ENCODE results near the gene PALM3.
A peak's percentile ranks its signal among the peaks of the same experiment; 100 is the strongest.

Gene PALM3

GRCh38 chr19:14093117-14093823 is 31.4 kb upstream of the PALM3 start:
- Histone ChIP-seq H3K4me1 (ENCODE audit: insufficient read depth, poor library complexity, severe bottlenecking) (no peaks in the 10 kb centered on the region), H3K9me3 (ENCODE audit: severe bottlenecking) (no peaks in the 10 kb centered on the region), H3K4me3 (ENCODE audit: severe bottlenecking) (no peak overlapping the region), H3K27ac (ENCODE audit: poor library complexity, severe bottlenecking) (no peak overlapping the region), H3K36me3 (ENCODE audit: low read depth) (peaks cover 16% of the 10 kb centered on the region), H3K27me3 (ENCODE audit: insufficient read depth, poor library complexity, severe bottlenecking) (no peaks in the 10 kb centered on the region)
- DNase-seq (ENCODE audit: low spot score), result no peak
- TF ChIP-seq CTCF (IDR thresholded peaks at IDR 0.05; ENCODE audit: poor library complexity, severe bottlenecking), result no peak
- ATAC-seq (ENCODE audit: low read depth), result no peak

GRCh38 chr19:14091813-14092462 is 30.1 kb upstream of the PALM3 start:
- DNase-seq (ENCODE audit: low spot score), result no peak
- H3K4me1 ChIP-seq (ENCODE audit: insufficient read depth, poor library complexity, severe bottlenecking), result no peaks in the 10 kb centered on the region
- no peaks in the 10 kb centered on the region for H3K27me3 ChIP-seq (ENCODE audit: insufficient read depth, poor library complexity, severe bottlenecking)
- H3K4me3 ChIP-seq (ENCODE audit: severe bottlenecking), result peak overlapping the region; percentile 70
- H3K36me3 ChIP-seq (ENCODE audit: low read depth), result peaks cover 26% of the 10 kb centered on the region
- ATAC-seq (ENCODE audit: low read depth), result no peak
- H3K9me3 ChIP-seq (ENCODE audit: severe bottlenecking), result no peaks in the 10 kb centered on the region
- peak overlapping the region; percentile 67 for H3K27ac ChIP-seq (ENCODE audit: poor library complexity, severe bottlenecking)
- TF ChIP-seq CTCF (IDR thresholded peaks at IDR 0.05; ENCODE audit: poor library complexity, severe bottlenecking), result no peak

- H3K36me3 ChIP-seq (ENCODE audit: low read depth), result peaks cover 20% of the 10 kb centered on the region
- H3K27me3 ChIP-seq (ENCODE audit: insufficient read depth, poor library complexity, severe bottlenecking), result no peaks in the 10 kb centered on the region
- peak overlapping the region; percentile 70 for H3K4me3 ChIP-seq (ENCODE audit: severe bottlenecking)
- H3K27ac ChIP-seq (ENCODE audit: poor library complexity, severe bottlenecking), result peak overlapping the region; percentile 67
- peak; percentile 73 for ATAC-seq (ENCODE audit: low read depth)
- DNase-seq (ENCODE audit: low spot score), result no peak
- TF ChIP-seq CTCF (IDR thresholded peaks at IDR 0.05; ENCODE audit: poor library complexity, severe bottlenecking), result peak; percentile 33
- no peaks in the 10 kb centered on the region for H3K9me3 ChIP-seq (ENCODE audit: severe bottlenecking)
- no peaks in the 10 kb centered on the region for H3K4me1 ChIP-seq (ENCODE audit: insufficient read depth, poor library complexity, severe bottlenecking)
These were observed 29.4 kb upstream of the PALM3 start for GRCh38 chr19:14091081-14091812.

- ATAC-seq (ENCODE audit: low read depth) (peak; percentile 54), DNase-seq (ENCODE audit: low spot score) (peak; percentile 89)
- Histone ChIP-seq H3K27me3 (ENCODE audit: insufficient read depth, poor library complexity, severe bottlenecking) (no peaks in the 10 kb centered on the region), H3K36me3 (ENCODE audit: low read depth) (peaks cover 20% of the 10 kb centered on the region), H3K27ac (ENCODE audit: poor library complexity, severe bottlenecking) (peak within 1 kb of the TSS; percentile 67), H3K9me3 (ENCODE audit: severe bottlenecking) (no peaks in the 10 kb centered on the region), H3K4me3 (ENCODE audit: severe bottlenecking) (peak within 1 kb of the TSS; percentile 70), H3K4me1 (ENCODE audit: insufficient read depth, poor library complexity, severe bottlenecking) (no peaks in the 10 kb centered on the region)
- TF ChIP-seq CTCF (IDR thresholded peaks at IDR 0.05; ENCODE audit: poor library complexity, severe bottlenecking), result no peak
These were observed 28.7 kb upstream of the PALM3 start, which contains the start of gene SAMD1 for GRCh38 chr19:14090509-14091080. Gene SAMD1, minus strand, starts transcription at chr19:14090751.
